GM23338 (cell line): ENCODE results near the gene PAQR5. TPM values are rescaled to one million over a fixed set of nuclear protein-coding genes. Genes with fewer than 3 reads are reported as not detected.
A peak's percentile ranks its signal among the peaks of the same experiment; 100 is the strongest.

Source experiments
- ATAC-seq: fragments of 200-7000 bp; cut with Tn5 transposase; 3 replicates; pipeline ENCODE4 v1.9.1; 2020
- DNase-seq: peaks from one replicate; pipeline ENCODE4 v3.0.0-alpha.2; 2015; ENCODE audit warnings: low spot score
- H2AFZ ChIP-seq: fragments of 200-600 bp; sonication (generic); 2 replicates; pipeline ENCODE4 v1.8.0; 2016; ENCODE audit warnings: antibody characterized with exemption, mild to moderate bottlenecking, moderate library complexity
- H3F3A ChIP-seq: fragments of 200-600 bp; sonication (generic); replicated peaks from 2 replicates; pipeline ENCODE4 v1.8.0; 2017; ENCODE audit warnings: antibody characterized with exemption, mixed run types, low read depth
- H3K27ac ChIP-seq: fragments of 200-600 bp; sonication (generic); 2 replicates; pipeline ENCODE4 v1.6.1; 2016; ENCODE audit warnings: low read depth
- H3K27me3 ChIP-seq: fragments of 200-600 bp; sonication (generic); 2 replicates; pipeline ENCODE4 v1.8.0; 2016; ENCODE audit warnings: mild to moderate bottlenecking, mixed run types, moderate library complexity; ENCODE audit not compliant: insufficient read depth
- H3K36me3 ChIP-seq: fragments of 200-600 bp; sonication (generic); 2 replicates; pipeline ENCODE4 v1.8.0; 2016; ENCODE audit warnings: mild to moderate bottlenecking; ENCODE audit not compliant: insufficient read depth
- H3K4me1 ChIP-seq: fragments of 200-600 bp; sonication (generic); 2 replicates; pipeline ENCODE4 v1.8.0; 2016; ENCODE audit warnings: mild to moderate bottlenecking, moderate library complexity; ENCODE audit not compliant: insufficient read depth
- H3K4me2 ChIP-seq: fragments of 200-600 bp; sonication (generic); 2 replicates; pipeline ENCODE4 v1.7.1; 2017; ENCODE audit warnings: mixed run types
- H3K4me3 ChIP-seq: fragments of 200-600 bp; sonication (generic); 2 replicates; pipeline ENCODE4 v1.6.1; 2016; ENCODE audit warnings: mixed run types
- H3K79me2 ChIP-seq: fragments of 200-600 bp; sonication (generic); replicated peaks from 2 replicates; pipeline ENCODE4 v1.8.0; 2017; ENCODE audit warnings: mild to moderate bottlenecking; ENCODE audit not compliant: insufficient read depth
- H3K9me2 ChIP-seq: fragments of 200-600 bp; sonication (generic); 2 replicates; pipeline ENCODE4 v1.8.0; 2017; ENCODE audit not compliant: insufficient read depth
- H4K20me1 ChIP-seq: fragments of 200-600 bp; sonication (generic); replicated peaks from 2 replicates; pipeline ENCODE4 v1.8.0; 2017; ENCODE audit warnings: mild to moderate bottlenecking; ENCODE audit not compliant: insufficient read depth
- H3K27ac Mint-ChIP-seq: 2 replicates; pipeline ENCODE4 v1.8.0; 2020; ENCODE audit warnings: inconsistent platforms, mild to moderate bottlenecking, moderate library complexity, mixed read lengths
- H3K27me3 Mint-ChIP-seq: 3 replicates; pipeline ENCODE4 v1.8.0; 2022; ENCODE audit warnings: low read depth, mild to moderate bottlenecking, moderate library complexity, mixed read lengths, inconsistent platforms; ENCODE audit not compliant: insufficient read depth, poor library complexity
- H3K36me3 Mint-ChIP-seq: 3 replicates; pipeline ENCODE4 v1.8.0; 2021; ENCODE audit warnings: low read depth, mild to moderate bottlenecking, inconsistent platforms, moderate library complexity, mixed read lengths
- H3K4me1 Mint-ChIP-seq: 3 replicates; pipeline ENCODE4 v1.8.0; 2020; ENCODE audit warnings: mild to moderate bottlenecking, inconsistent platforms, mixed read lengths
- H3K4me3 Mint-ChIP-seq: 3 replicates; pipeline ENCODE4 v1.8.0; 2021; ENCODE audit warnings: moderate library complexity, mild to moderate bottlenecking, inconsistent platforms, mixed read lengths
- H3K9me3 Mint-ChIP-seq: 3 replicates; pipeline ENCODE4 v1.8.0; 2020; ENCODE audit warnings: moderate library complexity, mild to moderate bottlenecking, inconsistent platforms, mixed read lengths
- CREB1 ChIP-seq: fragments of 250-450 bp; sonication (Bioruptor Pico); IDR thresholded peaks from 2 replicates; pipeline ENCODE4 v1.5.0; 2020; ENCODE audit warnings: low read depth, mild to moderate bottlenecking, moderate library complexity
- EZH2 ChIP-seq: fragments of 200-600 bp; sonication (generic); IDR thresholded peaks from one replicate; pipeline ENCODE4 v1.8.0; 2017; ENCODE audit warnings: antibody characterized with exemption, mild to moderate bottlenecking, low read depth; ENCODE audit not compliant: unreplicated experiment
- EZH2phosphoT487 ChIP-seq: fragments of 200-600 bp; sonication (generic); IDR thresholded peaks from one replicate; pipeline ENCODE4 v1.8.1; 2018; ENCODE audit warnings: antibody characterized with exemption; ENCODE audit not compliant: unreplicated experiment
- JUNB ChIP-seq: IDR thresholded peaks from one replicate; pipeline ENCODE4 v1.6.1; 2016; ENCODE audit warnings: antibody characterized with exemption; ENCODE audit not compliant: unreplicated experiment
- NANOG ChIP-seq: IDR thresholded peaks from 2 replicates; pipeline ENCODE4 v1.6.1; 2016; ENCODE audit warnings: antibody characterized with exemption, borderline replicate concordance
- POLR2AphosphoS5 ChIP-seq: IDR thresholded peaks from 2 replicates; pipeline ENCODE4 v1.6.1; 2016; ENCODE audit warnings: antibody characterized with exemption, low read depth
- STAT1 ChIP-seq: IDR thresholded peaks from one replicate; pipeline ENCODE4 v1.6.1; 2016; ENCODE audit warnings: antibody characterized with exemption; ENCODE audit not compliant: unreplicated experiment
- ZNF114 ChIP-seq: fragments of 250-450 bp; sonication (Bioruptor Pico); IDR thresholded peaks from 2 replicates; pipeline ENCODE4 v1.5.0; 2020; ENCODE audit warnings: mild to moderate bottlenecking, moderate library complexity
- ZNF331 ChIP-seq: fragments of 250-450 bp; sonication (Bioruptor Pico); IDR thresholded peaks from 2 replicates; pipeline ENCODE4 v1.5.0; 2020; ENCODE audit warnings: low read depth, mild to moderate bottlenecking, moderate library complexity
- polyA plus RNA-seq: library from polyadenylated mRNA; unstranded; fragments of >200 nt; fragmentation: Nextera tagmentation; extraction: Ambion mirVana; gene quantifications from 2 replicates; pipeline ENCODE4 v1.2.1, GENCODE V29; 2016
- total RNA-seq: library from RNA; depleted of rRNA; stranded (reverse); fragments of >200 nt; shearing (Covaris generic); gene quantifications from 2 replicates; pipeline ENCODE4 v1.2.3, GENCODE V29; 2014
- TF ChIP-seq, protein P1 (sequence below), 2 experiments: fragments of 200-600 bp in 1 of 2; sonication (generic) in 1 of 2; conservative IDR thresholded peaks; 2 replicates each; pipeline versions ENCODE4 v1.5.1 to v1.6.1; 2016 to 2017; ENCODE audit warnings: antibody characterized with exemption in 2 of 2, low read depth in 2 of 2, mild to moderate bottlenecking in 2 of 2, moderate library complexity in 1 of 2
- TF ChIP-seq, protein P2 (sequence below): IDR thresholded peaks from 2 replicates; pipeline ENCODE4 v1.6.1; 2016; ENCODE audit warnings: antibody characterized with exemption
- TF ChIP-seq, protein P3 (sequence below): fragments of 250-450 bp; sonication (Bioruptor Pico); IDR thresholded peaks from 2 replicates; pipeline ENCODE4 v1.5.0; 2020; ENCODE audit warnings: mild to moderate bottlenecking, moderate library complexity
- TF ChIP-seq, protein P4 (sequence below): IDR thresholded peaks from one replicate; pipeline ENCODE4 v1.6.1; 2018; ENCODE audit warnings: antibody characterized with exemption; ENCODE audit not compliant: unreplicated experiment

PAQR5 gene
- total and polyA plus RNA-seq, 2 experiments from 2014 or later = 8.7 to 14.5 TPM

DNA sequence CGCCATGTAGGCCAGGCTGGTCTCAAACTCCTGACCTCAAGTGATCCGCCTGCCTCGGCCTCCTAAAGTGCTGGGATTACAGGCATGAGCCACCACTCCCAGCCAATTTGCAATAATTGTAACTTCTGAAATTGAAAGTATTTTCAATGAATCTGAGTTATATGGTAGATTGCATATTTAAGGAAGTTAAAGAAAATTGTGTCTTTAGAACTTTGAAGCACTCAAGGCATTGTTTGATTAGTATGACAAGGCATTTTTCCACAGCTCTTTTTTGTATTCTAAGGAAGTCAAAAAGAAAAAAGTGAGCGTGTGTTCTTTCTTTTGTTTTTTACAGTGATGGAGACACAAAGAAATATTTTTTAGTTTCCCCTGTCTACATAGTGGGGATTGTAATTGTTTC lies 138.2 kb downstream of the PAQR5 start:
- H3K79me2 ChIP-seq = peaks cover 8% of the 10 kb centered on the region; the same call in 1 of the 2 replicates
- no peaks in the 10 kb centered on the region for H3K4me1 ChIP-seq
- Mint-ChIP-seq H3K9me3 (no peaks in the 10 kb centered on the region), H3K4me1 (no peaks in the 10 kb centered on the region), H3K4me3 (no peak overlapping the region), H3K27ac (no peak overlapping the region), H3K36me3 (peaks cover 82% of the 10 kb centered on the region), H3K27me3 (no peaks in the 10 kb centered on the region)
- no peak for ATAC-seq
- H3F3A ChIP-seq = no peaks in the 10 kb centered on the region
- DNase-seq = no peak
- peak overlapping the region; percentile 4; the same call in 1 of the 2 replicates for H3K27ac ChIP-seq
- H2AFZ ChIP-seq = no peak overlapping the region
- H3K36me3 ChIP-seq = peaks cover 64% of the 10 kb centered on the region
- H3K27me3 ChIP-seq = no peaks in the 10 kb centered on the region
- peaks cover 7% of the 10 kb centered on the region for H4K20me1 ChIP-seq
- no peak overlapping the region for H3K4me2 ChIP-seq
- H3K4me3 ChIP-seq = no peak overlapping the region
- H3K9me2 ChIP-seq = no peaks in the 10 kb centered on the region
- TF ChIP-seq, protein P1, sequence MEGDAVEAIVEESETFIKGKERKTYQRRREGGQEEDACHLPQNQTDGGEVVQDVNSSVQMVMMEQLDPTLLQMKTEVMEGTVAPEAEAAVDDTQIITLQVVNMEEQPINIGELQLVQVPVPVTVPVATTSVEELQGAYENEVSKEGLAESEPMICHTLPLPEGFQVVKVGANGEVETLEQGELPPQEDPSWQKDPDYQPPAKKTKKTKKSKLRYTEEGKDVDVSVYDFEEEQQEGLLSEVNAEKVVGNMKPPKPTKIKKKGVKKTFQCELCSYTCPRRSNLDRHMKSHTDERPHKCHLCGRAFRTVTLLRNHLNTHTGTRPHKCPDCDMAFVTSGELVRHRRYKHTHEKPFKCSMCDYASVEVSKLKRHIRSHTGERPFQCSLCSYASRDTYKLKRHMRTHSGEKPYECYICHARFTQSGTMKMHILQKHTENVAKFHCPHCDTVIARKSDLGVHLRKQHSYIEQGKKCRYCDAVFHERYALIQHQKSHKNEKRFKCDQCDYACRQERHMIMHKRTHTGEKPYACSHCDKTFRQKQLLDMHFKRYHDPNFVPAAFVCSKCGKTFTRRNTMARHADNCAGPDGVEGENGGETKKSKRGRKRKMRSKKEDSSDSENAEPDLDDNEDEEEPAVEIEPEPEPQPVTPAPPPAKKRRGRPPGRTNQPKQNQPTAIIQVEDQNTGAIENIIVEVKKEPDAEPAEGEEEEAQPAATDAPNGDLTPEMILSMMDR (conservative IDR thresholded peaks at IDR 0.05; ENCODE audit: low read depth in 2 of 2) = no peak
- TF ChIP-seq EZH2phosphoT487 = no peak
- TF ChIP-seq, protein P2, sequence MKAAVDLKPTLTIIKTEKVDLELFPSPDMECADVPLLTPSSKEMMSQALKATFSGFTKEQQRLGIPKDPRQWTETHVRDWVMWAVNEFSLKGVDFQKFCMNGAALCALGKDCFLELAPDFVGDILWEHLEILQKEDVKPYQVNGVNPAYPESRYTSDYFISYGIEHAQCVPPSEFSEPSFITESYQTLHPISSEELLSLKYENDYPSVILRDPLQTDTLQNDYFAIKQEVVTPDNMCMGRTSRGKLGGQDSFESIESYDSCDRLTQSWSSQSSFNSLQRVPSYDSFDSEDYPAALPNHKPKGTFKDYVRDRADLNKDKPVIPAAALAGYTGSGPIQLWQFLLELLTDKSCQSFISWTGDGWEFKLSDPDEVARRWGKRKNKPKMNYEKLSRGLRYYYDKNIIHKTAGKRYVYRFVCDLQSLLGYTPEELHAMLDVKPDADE = no peak
- no peak for TF ChIP-seq STAT1
- TF ChIP-seq NANOG = no peak
- no peak for TF ChIP-seq POLR2AphosphoS5
- TF ChIP-seq, protein P3, sequence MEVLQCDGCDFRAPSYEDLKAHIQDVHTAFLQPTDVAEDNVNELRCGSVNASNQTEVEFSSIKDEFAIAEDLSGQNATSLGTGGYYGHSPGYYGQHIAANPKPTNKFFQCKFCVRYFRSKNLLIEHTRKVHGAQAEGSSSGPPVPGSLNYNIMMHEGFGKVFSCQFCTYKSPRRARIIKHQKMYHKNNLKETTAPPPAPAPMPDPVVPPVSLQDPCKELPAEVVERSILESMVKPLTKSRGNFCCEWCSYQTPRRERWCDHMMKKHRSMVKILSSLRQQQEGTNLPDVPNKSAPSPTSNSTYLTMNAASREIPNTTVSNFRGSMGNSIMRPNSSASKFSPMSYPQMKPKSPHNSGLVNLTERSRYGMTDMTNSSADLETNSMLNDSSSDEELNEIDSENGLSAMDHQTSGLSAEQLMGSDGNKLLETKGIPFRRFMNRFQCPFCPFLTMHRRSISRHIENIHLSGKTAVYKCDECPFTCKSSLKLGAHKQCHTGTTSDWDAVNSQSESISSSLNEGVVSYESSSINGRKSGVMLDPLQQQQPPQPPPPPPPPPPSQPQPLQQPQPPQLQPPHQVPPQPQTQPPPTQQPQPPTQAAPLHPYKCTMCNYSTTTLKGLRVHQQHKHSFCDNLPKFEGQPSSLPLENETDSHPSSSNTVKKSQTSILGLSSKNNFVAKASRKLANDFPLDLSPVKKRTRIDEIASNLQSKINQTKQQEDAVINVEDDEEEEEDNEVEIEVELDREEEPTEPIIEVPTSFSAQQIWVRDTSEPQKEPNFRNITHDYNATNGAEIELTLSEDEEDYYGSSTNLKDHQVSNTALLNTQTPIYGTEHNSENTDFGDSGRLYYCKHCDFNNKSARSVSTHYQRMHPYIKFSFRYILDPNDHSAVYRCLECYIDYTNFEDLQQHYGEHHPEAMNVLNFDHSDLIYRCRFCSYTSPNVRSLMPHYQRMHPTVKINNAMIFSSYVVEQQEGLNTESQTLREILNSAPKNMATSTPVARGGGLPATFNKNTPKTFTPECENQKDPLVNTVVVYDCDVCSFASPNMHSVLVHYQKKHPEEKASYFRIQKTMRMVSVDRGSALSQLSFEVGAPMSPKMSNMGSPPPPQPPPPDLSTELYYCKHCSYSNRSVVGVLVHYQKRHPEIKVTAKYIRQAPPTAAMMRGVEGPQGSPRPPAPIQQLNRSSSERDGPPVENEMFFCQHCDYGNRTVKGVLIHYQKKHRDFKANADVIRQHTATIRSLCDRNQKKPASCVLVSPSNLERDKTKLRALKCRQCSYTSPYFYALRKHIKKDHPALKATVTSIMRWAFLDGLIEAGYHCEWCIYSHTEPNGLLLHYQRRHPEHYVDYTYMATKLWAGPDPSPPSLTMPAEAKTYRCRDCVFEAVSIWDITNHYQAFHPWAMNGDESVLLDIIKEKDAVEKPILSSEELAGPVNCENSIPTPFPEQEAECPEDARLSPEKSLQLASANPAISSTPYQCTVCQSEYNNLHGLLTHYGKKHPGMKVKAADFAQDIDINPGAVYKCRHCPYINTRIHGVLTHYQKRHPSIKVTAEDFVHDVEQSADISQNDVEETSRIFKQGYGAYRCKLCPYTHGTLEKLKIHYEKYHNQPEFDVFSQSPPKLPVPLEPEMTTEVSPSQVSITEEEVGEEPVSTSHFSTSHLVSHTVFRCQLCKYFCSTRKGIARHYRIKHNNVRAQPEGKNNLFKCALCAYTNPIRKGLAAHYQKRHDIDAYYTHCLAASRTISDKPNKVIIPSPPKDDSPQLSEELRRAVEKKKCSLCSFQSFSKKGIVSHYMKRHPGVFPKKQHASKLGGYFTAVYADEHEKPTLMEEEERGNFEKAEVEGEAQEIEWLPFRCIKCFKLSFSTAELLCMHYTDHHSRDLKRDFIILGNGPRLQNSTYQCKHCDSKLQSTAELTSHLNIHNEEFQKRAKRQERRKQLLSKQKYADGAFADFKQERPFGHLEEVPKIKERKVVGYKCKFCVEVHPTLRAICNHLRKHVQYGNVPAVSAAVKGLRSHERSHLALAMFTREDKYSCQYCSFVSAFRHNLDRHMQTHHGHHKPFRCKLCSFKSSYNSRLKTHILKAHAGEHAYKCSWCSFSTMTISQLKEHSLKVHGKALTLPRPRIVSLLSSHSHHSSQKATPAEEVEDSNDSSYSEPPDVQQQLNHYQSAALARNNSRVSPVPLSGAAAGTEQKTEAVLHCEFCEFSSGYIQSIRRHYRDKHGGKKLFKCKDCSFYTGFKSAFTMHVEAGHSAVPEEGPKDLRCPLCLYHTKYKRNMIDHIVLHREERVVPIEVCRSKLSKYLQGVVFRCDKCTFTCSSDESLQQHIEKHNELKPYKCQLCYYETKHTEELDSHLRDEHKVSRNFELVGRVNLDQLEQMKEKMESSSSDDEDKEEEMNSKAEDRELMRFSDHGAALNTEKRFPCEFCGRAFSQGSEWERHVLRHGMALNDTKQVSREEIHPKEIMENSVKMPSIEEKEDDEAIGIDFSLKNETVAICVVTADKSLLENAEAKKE (CRISPR knock-in tag) = no peak
- TF ChIP-seq EZH2 = no peak
- no peak for TF ChIP-seq ZNF331
- TF ChIP-seq JUNB = no peak
- TF ChIP-seq, protein P4, sequence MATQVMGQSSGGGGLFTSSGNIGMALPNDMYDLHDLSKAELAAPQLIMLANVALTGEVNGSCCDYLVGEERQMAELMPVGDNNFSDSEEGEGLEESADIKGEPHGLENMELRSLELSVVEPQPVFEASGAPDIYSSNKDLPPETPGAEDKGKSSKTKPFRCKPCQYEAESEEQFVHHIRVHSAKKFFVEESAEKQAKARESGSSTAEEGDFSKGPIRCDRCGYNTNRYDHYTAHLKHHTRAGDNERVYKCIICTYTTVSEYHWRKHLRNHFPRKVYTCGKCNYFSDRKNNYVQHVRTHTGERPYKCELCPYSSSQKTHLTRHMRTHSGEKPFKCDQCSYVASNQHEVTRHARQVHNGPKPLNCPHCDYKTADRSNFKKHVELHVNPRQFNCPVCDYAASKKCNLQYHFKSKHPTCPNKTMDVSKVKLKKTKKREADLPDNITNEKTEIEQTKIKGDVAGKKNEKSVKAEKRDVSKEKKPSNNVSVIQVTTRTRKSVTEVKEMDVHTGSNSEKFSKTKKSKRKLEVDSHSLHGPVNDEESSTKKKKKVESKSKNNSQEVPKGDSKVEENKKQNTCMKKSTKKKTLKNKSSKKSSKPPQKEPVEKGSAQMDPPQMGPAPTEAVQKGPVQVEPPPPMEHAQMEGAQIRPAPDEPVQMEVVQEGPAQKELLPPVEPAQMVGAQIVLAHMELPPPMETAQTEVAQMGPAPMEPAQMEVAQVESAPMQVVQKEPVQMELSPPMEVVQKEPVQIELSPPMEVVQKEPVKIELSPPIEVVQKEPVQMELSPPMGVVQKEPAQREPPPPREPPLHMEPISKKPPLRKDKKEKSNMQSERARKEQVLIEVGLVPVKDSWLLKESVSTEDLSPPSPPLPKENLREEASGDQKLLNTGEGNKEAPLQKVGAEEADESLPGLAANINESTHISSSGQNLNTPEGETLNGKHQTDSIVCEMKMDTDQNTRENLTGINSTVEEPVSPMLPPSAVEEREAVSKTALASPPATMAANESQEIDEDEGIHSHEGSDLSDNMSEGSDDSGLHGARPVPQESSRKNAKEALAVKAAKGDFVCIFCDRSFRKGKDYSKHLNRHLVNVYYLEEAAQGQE = no peak
- TF ChIP-seq ZNF114 = no peak
- TF ChIP-seq CREB1 (CRISPR knock-in tag) = no peak
